Measurements from ENCODE around the gene MIOS.

MIOS gene

GRCh38 chr7:7526006-7526405 lies 40.7 kb upstream of the MIOS start:
- H3K27ac ChIP-seq = no peak overlapping the region
- TF ChIP-seq ZFX (IDR thresholded peaks at IDR 0.05) = no peak
- no peak for TF ChIP-seq CTCF (conservative IDR thresholded peaks at IDR 0.05)

- H3K27ac ChIP-seq = no peak overlapping the region
- TF ChIP-seq CTCF (conservative IDR thresholded peaks at IDR 0.05) (no peak), ZFX (IDR thresholded peaks at IDR 0.05) (no peak)
Observed at GRCh38 chr7:7527047-7527446, 39.6 kb upstream of the MIOS start.

- H3K27ac ChIP-seq = peak overlapping the region; percentile 29
- TF ChIP-seq ZFX (IDR thresholded peaks at IDR 0.05) (no peak), CTCF (conservative IDR thresholded peaks at IDR 0.05) (no peak)
Observed at GRCh38 chr7:7529328-7529727, 37.4 kb upstream of the MIOS start.

GRCh38 chr7:7533831-7534430 lies 32.8 kb upstream of the MIOS start:
- no peak for TF ChIP-seq CTCF (conservative IDR thresholded peaks at IDR 0.05)
- no peak for TF ChIP-seq ZFX (IDR thresholded peaks at IDR 0.05)

GRCh38 chr7:7535691-7536090 lies 31.0 kb upstream of the MIOS start, which contains the start of gene COL28A1:
Gene COL28A1 (minus strand): TSS chr7:7535873. CDS start chr7:7532875, 2,998 bp downstream.
- no peak within 1 kb of the TSS for H3K27ac ChIP-seq
- TF ChIP-seq ZFX (IDR thresholded peaks at IDR 0.05) = no peak
- TF ChIP-seq CTCF (conservative IDR thresholded peaks at IDR 0.05) = no peak

More at GRCh38 chr7:7533831-7534430, 32.8 kb upstream of the MIOS start:
- no peak overlapping the region for H3K27ac ChIP-seq

- no peak overlapping the region for H3K27ac ChIP-seq
- TF ChIP-seq CTCF (conservative IDR thresholded peaks at IDR 0.05) (no peak), ZFX (IDR thresholded peaks at IDR 0.05) (no peak)
Observed at GRCh38 chr7:7536396-7537019, 30.2 kb upstream of the MIOS start.

- no peak overlapping the region for H3K27ac ChIP-seq
- TF ChIP-seq ZFX (IDR thresholded peaks at IDR 0.05) (no peak), CTCF (conservative IDR thresholded peaks at IDR 0.05) (no peak)
Observed at GRCh38 chr7:7537711-7538110, 29.0 kb upstream of the MIOS start.

Data from C4-2B (cell line).